Measurements from ENCODE around the gene PCSK4. TPM values are rescaled to one million over a fixed set of nuclear protein-coding genes. Genes with fewer than 3 reads are reported as not detected.

The PCSK4 gene
- total and polyA plus RNA-seq, 9 of the 15 experiments (the other 6 are each of a cell fraction or from before 2014, with no cell fraction given), result 0.01 to 9.1 (median 2.1) TPM; not detected in 1

- peak; percentile 5; the same call in 1 of the 2 replicates for TF ChIP-seq POLR2G (IDR thresholded peaks at IDR 0.05; ENCODE audit: low read depth, low read length)
- peak; percentile 56 for TF ChIP-seq HMGN3 (IDR thresholded peaks at IDR 0.05; ENCODE audit: borderline replicate concordance, extremely low read depth, insufficient read length, low read depth, low read length)
- no peak for TF ChIP-seq TEAD2 (tag; IDR thresholded peaks at IDR 0.05)
- TF ChIP-seq CBFA2T3 (IDR thresholded peaks at IDR 0.05), result no peak
- no peak for TF ChIP-seq ZNF583 (CRISPR knock-in tag; IDR thresholded peaks at IDR 0.05)
- no peak for TF ChIP-seq MYC (IDR thresholded peaks at IDR 0.05; ENCODE audit: low read depth, low read length)
- TF ChIP-seq MYC (CRISPR knock-in tag; IDR thresholded peaks at IDR 0.05; ENCODE audit: borderline replicate concordance, low read depth), result no peak
- TF ChIP-seq, protein P1, sequence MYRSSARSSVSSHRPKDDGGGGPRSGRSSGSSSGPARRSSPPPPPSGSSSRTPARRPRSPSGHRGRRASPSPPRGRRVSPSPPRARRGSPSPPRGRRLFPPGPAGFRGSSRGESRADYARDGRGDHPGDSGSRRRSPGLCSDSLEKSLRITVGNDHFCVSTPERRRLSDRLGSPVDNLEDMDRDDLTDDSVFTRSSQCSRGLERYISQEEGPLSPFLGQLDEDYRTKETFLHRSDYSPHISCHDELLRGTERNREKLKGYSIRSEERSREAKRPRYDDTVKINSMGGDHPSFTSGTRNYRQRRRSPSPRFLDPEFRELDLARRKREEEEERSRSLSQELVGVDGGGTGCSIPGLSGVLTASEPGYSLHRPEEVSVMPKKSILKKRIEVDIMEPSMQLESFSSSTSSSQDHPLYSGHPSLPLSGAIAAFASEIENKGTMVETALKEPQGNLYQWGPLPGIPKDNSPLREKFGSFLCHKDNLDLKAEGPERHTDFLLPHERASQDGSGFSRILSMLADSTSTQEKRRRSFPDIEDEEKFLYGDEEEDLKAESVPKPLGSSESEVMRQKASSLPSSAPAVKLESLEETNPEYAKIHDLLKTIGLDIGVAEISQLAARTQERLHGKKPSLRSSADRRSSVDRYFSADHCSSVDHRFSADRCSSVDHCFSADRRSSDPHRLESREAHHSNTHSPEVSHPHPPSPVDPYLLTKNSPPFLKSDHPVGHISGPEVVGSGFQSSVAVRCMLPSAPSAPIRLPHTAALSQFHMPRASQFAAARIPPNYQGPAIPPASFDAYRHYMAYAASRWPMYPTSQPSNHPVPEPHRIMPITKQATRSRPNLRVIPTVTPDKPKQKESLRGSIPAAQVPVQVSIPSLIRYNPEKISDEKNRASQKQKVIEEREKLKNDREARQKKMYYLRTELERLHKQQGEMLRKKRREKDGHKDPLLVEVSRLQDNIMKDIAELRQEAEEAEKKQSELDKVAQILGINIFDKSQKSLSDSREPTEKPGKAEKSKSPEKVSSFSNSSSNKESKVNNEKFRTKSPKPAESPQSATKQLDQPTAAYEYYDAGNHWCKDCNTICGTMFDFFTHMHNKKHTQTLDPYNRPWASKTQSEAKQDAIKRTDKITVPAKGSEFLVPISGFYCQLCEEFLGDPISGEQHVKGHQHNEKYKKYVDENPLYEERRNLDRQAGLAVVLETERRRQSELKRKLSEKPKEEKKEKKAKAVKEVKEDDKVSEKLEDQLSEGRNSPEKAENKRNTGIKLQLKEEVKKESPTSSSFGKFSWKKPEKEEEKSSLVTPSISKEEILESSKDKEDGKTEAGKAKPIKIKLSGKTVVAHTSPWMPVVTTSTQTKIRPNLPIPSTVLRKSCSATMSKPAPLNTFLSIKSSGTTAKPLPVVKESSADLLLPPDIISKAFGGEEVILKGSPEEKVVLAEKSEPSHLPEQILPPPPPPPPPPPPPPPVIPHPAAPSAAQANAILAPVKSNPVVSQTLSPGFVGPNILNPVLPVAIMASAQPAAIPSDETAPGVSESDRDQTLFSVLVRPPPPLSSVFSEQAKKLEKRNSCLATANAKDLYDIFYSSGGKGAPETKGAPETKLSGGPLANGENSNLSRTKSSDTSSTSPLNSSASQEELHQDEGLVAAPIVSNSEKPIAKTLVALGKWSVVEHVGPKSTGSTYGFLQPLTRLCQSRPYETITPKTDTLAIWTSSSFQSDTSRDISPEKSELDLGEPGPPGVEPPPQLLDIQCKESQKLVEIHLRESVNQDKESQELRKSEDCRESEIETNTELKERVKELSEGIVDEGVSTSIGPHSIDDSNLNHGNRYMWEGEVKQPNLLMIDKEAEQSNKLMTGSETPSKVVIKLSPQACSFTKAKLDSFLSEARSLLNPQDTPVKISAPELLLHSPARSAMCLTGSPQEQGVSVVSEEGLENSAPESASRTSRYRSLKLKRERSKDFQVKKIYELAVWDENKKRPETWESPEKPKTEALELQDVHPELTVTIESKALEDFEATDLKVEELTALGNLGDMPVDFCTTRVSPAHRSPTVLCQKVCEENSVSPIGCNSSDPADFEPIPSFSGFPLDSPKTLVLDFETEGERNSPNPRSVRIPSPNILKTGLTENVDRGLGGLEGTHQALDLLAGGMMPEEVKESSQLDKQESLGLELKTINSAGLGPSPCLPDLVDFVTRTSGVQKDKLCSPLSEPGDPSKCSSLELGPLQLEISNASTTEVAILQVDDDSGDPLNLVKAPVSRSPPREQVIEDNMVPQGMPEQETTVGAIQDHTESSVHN (IDR thresholded peaks at IDR 0.05; ENCODE audit: borderline replicate concordance in 1 of 2, low read depth in 1 of 2), result no peak
- TF ChIP-seq NRF1 (conservative IDR thresholded peaks at IDR 0.05 in 1 of 2, IDR thresholded peaks at IDR 0.05 in 1 of 2), result 0 out of 4 replicates have a peak, but pooled peaks of 1 of the 2 experiments have one; percentile 29
- peak; percentile 50; the same call in 1 of the 2 replicates for TF ChIP-seq ZNF12 (CRISPR knock-in tag; IDR thresholded peaks at IDR 0.05)
- TF ChIP-seq, protein P2, sequence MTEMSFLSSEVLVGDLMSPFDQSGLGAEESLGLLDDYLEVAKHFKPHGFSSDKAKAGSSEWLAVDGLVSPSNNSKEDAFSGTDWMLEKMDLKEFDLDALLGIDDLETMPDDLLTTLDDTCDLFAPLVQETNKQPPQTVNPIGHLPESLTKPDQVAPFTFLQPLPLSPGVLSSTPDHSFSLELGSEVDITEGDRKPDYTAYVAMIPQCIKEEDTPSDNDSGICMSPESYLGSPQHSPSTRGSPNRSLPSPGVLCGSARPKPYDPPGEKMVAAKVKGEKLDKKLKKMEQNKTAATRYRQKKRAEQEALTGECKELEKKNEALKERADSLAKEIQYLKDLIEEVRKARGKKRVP (CRISPR knock-in tag; IDR thresholded peaks at IDR 0.05), result no peak
Measured at GRCh38 chr19:1471010-1471514, 19.1 kb downstream of the PCSK4 start (continued).
